HEK293 (cell line): ENCODE data around the gene ITPRIPL1.

Source experiments
- EGR2 ChIP-seq: fragments of 450-650 bp; formaldehyde crosslinking; IDR thresholded peaks from 2 replicates; pipeline ENCODE4 v1.5.1; 2016; ENCODE audit warnings: low read depth, missing biosample characterization, missing genetic modification characterization
- FEZF1 ChIP-seq: fragments of 450-650 bp; formaldehyde crosslinking; IDR thresholded peaks from 2 replicates; pipeline ENCODE4 v1.5.1; 2016; ENCODE audit warnings: missing biosample characterization, missing genetic modification characterization
- MEIS1 ChIP-seq: sonication (generic); formaldehyde crosslinking; IDR thresholded peaks from 2 replicates; pipeline ENCODE4 v1.8.1; 2022; ENCODE audit warnings: missing genetic modification reagents, mild to moderate bottlenecking, borderline replicate concordance
- MYNN ChIP-seq: fragments of 450-650 bp; formaldehyde crosslinking; IDR thresholded peaks from 2 replicates; pipeline ENCODE4 v1.5.1; 2016; ENCODE audit warnings: missing biosample characterization, missing genetic modification characterization, borderline replicate concordance
- SCRT1 ChIP-seq: fragments of 450-650 bp; formaldehyde crosslinking; IDR thresholded peaks from 2 replicates; pipeline ENCODE4 v1.5.1; 2016; ENCODE audit warnings: missing biosample characterization, missing genetic modification characterization, borderline replicate concordance
- SCRT2 ChIP-seq: fragments of 450-650 bp; formaldehyde crosslinking; IDR thresholded peaks from 2 replicates; pipeline ENCODE4 v1.5.1; 2016; ENCODE audit warnings: missing biosample characterization, missing genetic modification characterization
- TCF7L2 ChIP-seq: IDR thresholded peaks from 2 replicates; pipeline ENCODE4 v1.6.1; 2011; ENCODE audit warnings: low read depth, mild to moderate bottlenecking, inconsistent platforms, low read length, moderate library complexity, borderline replicate concordance
- YY2 ChIP-seq: fragments of 450-650 bp; formaldehyde crosslinking; IDR thresholded peaks from 2 replicates; pipeline ENCODE4 v1.5.1; 2016; ENCODE audit warnings: missing biosample characterization, missing genetic modification characterization
- ZEB2 ChIP-seq: fragments of 450-650 bp; formaldehyde crosslinking; IDR thresholded peaks from 2 replicates; pipeline ENCODE4 v1.5.1; 2016; ENCODE audit warnings: missing biosample characterization, missing genetic modification characterization
- ZNF114 ChIP-seq: fragments of 450-650 bp; formaldehyde crosslinking; IDR thresholded peaks from 2 replicates; pipeline ENCODE4 v1.5.0; 2017; ENCODE audit warnings: missing biosample characterization, missing genetic modification characterization
- ZNF133 ChIP-seq: fragments of 450-650 bp; formaldehyde crosslinking; IDR thresholded peaks from 2 replicates; pipeline ENCODE4 v1.5.1; 2016; ENCODE audit warnings: missing biosample characterization, missing genetic modification characterization
- ZNF140 ChIP-seq: fragments of 450-650 bp; formaldehyde crosslinking; IDR thresholded peaks from 2 replicates; pipeline ENCODE4 v1.5.1; 2016; ENCODE audit warnings: missing biosample characterization, missing genetic modification characterization
- ZNF157 ChIP-seq: fragments of 450-650 bp; formaldehyde crosslinking; IDR thresholded peaks from 2 replicates; pipeline ENCODE4 v1.5.1; 2016; ENCODE audit warnings: missing biosample characterization, missing genetic modification characterization
- ZNF174 ChIP-seq: fragments of 450-650 bp; formaldehyde crosslinking; IDR thresholded peaks from 2 replicates; pipeline ENCODE4 v1.5.0; 2017; ENCODE audit warnings: missing biosample characterization, mild to moderate bottlenecking, missing genetic modification characterization
- ZNF184 ChIP-seq: fragments of 450-650 bp; IDR thresholded peaks from 2 replicates; pipeline ENCODE4 v1.5.1; 2018; ENCODE audit warnings: missing biosample characterization, mild to moderate bottlenecking, missing genetic modification characterization
- ZNF211 ChIP-seq: fragments of 450-650 bp; formaldehyde crosslinking; IDR thresholded peaks from 2 replicates; pipeline ENCODE4 v1.5.1; 2016; ENCODE audit warnings: low read depth, missing biosample characterization, missing genetic modification characterization
- ZNF221 ChIP-seq: fragments of 450-650 bp; formaldehyde crosslinking; IDR thresholded peaks from 2 replicates; pipeline ENCODE4 v1.5.1; 2017; ENCODE audit warnings: missing biosample characterization, missing genetic modification characterization, borderline replicate concordance
- ZNF311 ChIP-seq: fragments of 450-650 bp; formaldehyde crosslinking; IDR thresholded peaks from 2 replicates; pipeline ENCODE4 v1.5.1; 2017; ENCODE audit warnings: missing biosample characterization, missing genetic modification characterization, borderline replicate concordance
- ZNF324 ChIP-seq: fragments of 450-650 bp; formaldehyde crosslinking; IDR thresholded peaks from 2 replicates; pipeline ENCODE4 v1.5.1; 2016; ENCODE audit warnings: missing biosample characterization, missing genetic modification characterization
- ZNF366 ChIP-seq: fragments of 450-650 bp; formaldehyde crosslinking; conservative IDR thresholded peaks from 2 replicates; pipeline ENCODE4 v1.5.1; 2016; ENCODE audit warnings: missing biosample characterization, missing genetic modification characterization
- ZNF404 ChIP-seq: fragments of 450-650 bp; formaldehyde crosslinking; IDR thresholded peaks from 2 replicates; pipeline ENCODE4 v1.5.1; 2017; ENCODE audit warnings: missing biosample characterization, missing genetic modification characterization
- ZNF416 ChIP-seq: fragments of 450-650 bp; formaldehyde crosslinking; IDR thresholded peaks from 2 replicates; pipeline ENCODE4 v1.5.1; 2016; ENCODE audit warnings: missing biosample characterization, missing genetic modification characterization
- ZNF426 ChIP-seq: fragments of 450-650 bp; formaldehyde crosslinking; IDR thresholded peaks from 2 replicates; pipeline ENCODE4 v1.5.1; 2017; ENCODE audit warnings: missing biosample characterization, missing genetic modification characterization, mild to moderate bottlenecking, inconsistent platforms, moderate library complexity
- ZNF48 ChIP-seq: fragments of 450-650 bp; formaldehyde crosslinking; IDR thresholded peaks from 2 replicates; pipeline ENCODE4 v1.5.1; 2016; ENCODE audit warnings: missing biosample characterization, missing genetic modification characterization
- ZNF561 ChIP-seq: fragments of 450-650 bp; IDR thresholded peaks from 2 replicates; pipeline ENCODE4 v1.5.1; 2018; ENCODE audit warnings: missing biosample characterization, missing genetic modification characterization, borderline replicate concordance
- ZNF600 ChIP-seq: fragments of 450-650 bp; formaldehyde crosslinking; IDR thresholded peaks from 2 replicates; pipeline ENCODE4 v1.5.1; 2016; ENCODE audit warnings: missing biosample characterization, missing genetic modification characterization
- ZNF629 ChIP-seq: fragments of 450-650 bp; formaldehyde crosslinking; IDR thresholded peaks from 2 replicates; pipeline ENCODE4 v1.5.1; 2017; ENCODE audit warnings: missing biosample characterization, missing genetic modification characterization
- ZNF670 ChIP-seq: fragments of 450-650 bp; formaldehyde crosslinking; IDR thresholded peaks from 2 replicates; pipeline ENCODE4 v1.5.1; 2016; ENCODE audit warnings: missing biosample characterization, missing genetic modification characterization, low read depth
- ZNF747 ChIP-seq: fragments of 450-650 bp; formaldehyde crosslinking; IDR thresholded peaks from 2 replicates; pipeline ENCODE4 v1.5.1; 2016; ENCODE audit warnings: missing biosample characterization, missing genetic modification characterization
- ZSCAN16 ChIP-seq: fragments of 450-650 bp; formaldehyde crosslinking; IDR thresholded peaks from 2 replicates; pipeline ENCODE4 v1.5.1; 2016; ENCODE audit warnings: missing biosample characterization, missing genetic modification characterization
- ZXDB ChIP-seq: fragments of 450-650 bp; formaldehyde crosslinking; IDR thresholded peaks from 2 replicates; pipeline ENCODE4 v1.5.1; 2016; ENCODE audit warnings: missing biosample characterization, missing genetic modification characterization
- TF ChIP-seq, protein P1 (sequence below): fragments of 450-650 bp; formaldehyde crosslinking; IDR thresholded peaks from 2 replicates; pipeline ENCODE4 v1.5.1; 2016; ENCODE audit warnings: missing biosample characterization, missing genetic modification characterization
- TF ChIP-seq, protein P2 (sequence below): fragments of 450-650 bp; formaldehyde crosslinking; IDR thresholded peaks from 2 replicates; pipeline ENCODE4 v1.5.1; 2017; ENCODE audit warnings: missing biosample characterization, missing genetic modification characterization
- TF ChIP-seq, protein P3 (sequence below): fragments of 450-650 bp; formaldehyde crosslinking; IDR thresholded peaks from 2 replicates; pipeline ENCODE4 v1.5.1; 2016; ENCODE audit warnings: missing biosample characterization, missing genetic modification characterization
- TF ChIP-seq, protein P4 (sequence below): fragments of 450-650 bp; formaldehyde crosslinking; IDR thresholded peaks from 2 replicates; pipeline ENCODE4 v1.5.1; 2017; ENCODE audit warnings: missing biosample characterization, missing genetic modification characterization

ITPRIPL1 gene

DNA sequence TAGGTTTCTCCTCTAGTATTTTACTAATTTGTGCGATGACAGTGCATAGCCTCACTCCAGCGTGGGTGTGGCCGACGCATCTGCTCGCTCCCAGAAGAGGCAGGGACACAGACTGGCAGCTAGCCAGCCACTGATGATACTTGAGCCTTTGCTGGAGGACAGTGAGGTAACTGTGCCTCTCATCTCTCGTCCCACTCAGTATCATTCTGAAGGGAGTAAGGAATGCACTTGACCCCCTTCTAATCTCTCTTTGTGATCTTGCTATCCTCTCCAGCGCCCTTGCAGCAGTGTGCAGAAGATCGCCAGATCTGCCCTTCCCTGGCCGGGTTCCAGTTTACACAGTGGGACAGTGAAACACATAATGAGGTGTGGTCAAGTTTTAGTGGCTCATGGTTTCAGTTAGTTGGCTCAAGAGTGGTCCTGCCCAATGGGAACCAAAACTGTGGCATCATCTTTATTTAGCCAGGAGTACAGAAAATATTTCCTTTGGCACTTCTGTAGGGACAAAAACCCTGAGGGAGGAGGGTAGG, 28.0 kb downstream of the ITPRIPL1 start (continued):
- TF ChIP-seq ZNF600 (no peak), ZNF416 (tag by site-specific recombination) (no peak), SCRT2 (no peak), YY2 (tag by site-specific recombination) (no peak), ZNF747 (tag by site-specific recombination) (no peak), ZSCAN16 (tag by site-specific recombination) (no peak), ZNF324 (tag by site-specific recombination) (no peak), ZNF670 (tag by site-specific recombination) (no peak), ZNF426 (no peak), ZNF211 (no peak), FEZF1 (no peak), ZNF114 (tag by site-specific recombination) (no peak), EGR2 (tag by site-specific recombination) (peak; percentile 68; the same call in 1 of the 2 replicates), ZNF48 (no peak), ZEB2 (tag by site-specific recombination) (no peak), TCF7L2 (no peak), ZNF366 (tag by site-specific recombination) (peak; percentile 71), ZNF404 (tag by site-specific recombination) (no peak), ZNF133 (tag by site-specific recombination) (no peak), ZNF140 (tag by site-specific recombination) (no peak), ZNF157 (tag by site-specific recombination) (no peak), MYNN (tag by site-specific recombination) (no peak), ZNF629 (tag by site-specific recombination) (0 out of 2 replicates have a peak, but pooled peaks have one; percentile 30), SCRT1 (tag by site-specific recombination) (no peak), ZNF174 (tag by site-specific recombination) (no peak), ZXDB (tag by site-specific recombination) (no peak), ZNF221 (tag by site-specific recombination) (no peak), ZNF561 (tag by site-specific recombination) (no peak), ZNF184 (no peak), MEIS1 (no peak), ZNF311 (tag by site-specific recombination) (no peak)
- TF ChIP-seq, protein P1, sequence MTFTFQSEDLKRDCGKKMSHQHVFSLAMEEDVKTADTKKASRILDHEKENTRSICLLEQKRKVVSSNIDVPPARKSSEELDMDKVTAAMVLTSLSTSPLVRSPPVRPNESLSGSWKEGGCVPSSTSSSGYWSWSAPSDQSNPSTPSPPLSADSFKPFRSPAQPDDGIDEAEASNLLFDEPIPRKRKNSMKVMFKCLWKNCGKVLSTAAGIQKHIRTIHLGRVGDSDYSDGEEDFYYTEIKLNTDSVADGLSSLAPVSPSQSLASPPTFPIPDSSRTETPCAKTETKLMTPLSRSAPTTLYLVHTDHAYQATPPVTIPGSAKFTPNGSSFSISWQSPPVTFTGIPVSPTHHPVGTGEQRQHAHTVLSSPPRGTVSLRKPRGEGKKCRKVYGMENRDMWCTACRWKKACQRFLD (tag by site-specific recombination): no peak
- TF ChIP-seq, protein P2, sequence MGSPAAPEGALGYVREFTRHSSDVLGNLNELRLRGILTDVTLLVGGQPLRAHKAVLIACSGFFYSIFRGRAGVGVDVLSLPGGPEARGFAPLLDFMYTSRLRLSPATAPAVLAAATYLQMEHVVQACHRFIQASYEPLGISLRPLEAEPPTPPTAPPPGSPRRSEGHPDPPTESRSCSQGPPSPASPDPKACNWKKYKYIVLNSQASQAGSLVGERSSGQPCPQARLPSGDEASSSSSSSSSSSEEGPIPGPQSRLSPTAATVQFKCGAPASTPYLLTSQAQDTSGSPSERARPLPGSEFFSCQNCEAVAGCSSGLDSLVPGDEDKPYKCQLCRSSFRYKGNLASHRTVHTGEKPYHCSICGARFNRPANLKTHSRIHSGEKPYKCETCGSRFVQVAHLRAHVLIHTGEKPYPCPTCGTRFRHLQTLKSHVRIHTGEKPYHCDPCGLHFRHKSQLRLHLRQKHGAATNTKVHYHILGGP (tag by site-specific recombination): no peak
- TF ChIP-seq, protein P3, sequence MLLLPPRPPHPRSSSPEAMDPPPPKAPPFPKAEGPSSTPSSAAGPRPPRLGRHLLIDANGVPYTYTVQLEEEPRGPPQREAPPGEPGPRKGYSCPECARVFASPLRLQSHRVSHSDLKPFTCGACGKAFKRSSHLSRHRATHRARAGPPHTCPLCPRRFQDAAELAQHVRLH: no peak
- TF ChIP-seq, protein P4, sequence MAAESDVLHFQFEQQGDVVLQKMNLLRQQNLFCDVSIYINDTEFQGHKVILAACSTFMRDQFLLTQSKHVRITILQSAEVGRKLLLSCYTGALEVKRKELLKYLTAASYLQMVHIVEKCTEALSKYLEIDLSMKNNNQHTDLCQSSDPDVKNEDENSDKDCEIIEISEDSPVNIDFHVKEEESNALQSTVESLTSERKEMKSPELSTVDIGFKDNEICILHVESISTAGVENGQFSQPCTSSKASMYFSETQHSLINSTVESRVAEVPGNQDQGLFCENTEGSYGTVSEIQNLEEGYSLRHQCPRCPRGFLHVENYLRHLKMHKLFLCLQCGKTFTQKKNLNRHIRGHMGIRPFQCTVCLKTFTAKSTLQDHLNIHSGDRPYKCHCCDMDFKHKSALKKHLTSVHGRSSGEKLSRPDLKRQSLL (tag by site-specific recombination): no peak
- TF ChIP-seq, all 188 proteins: peak for 11
